Stimulated activated CD4-positive, alpha-beta T cell treated with anti-CD3 and anti-CD28 coated beads, TNF-alpha, amount 100 ng/mL, for 1 hour (primary cell): Measurements from ENCODE around the gene PIANP.
A peak's percentile ranks its signal among the peaks of the same experiment; 100 is the strongest.
"Not testable (repeated sequence)": the region's sequence is repeated elsewhere in the genome, so short reads cannot be mapped to it uniquely, and the experiment has no call there.

Experiments used
- DNase-seq, 3 donors: peaks; one replicate each; pipeline ENCODE4 v3.0.0-alpha.2; 2020; ENCODE audit warnings: low read depth in 3 of 3, low spot score in 1 of 3

Gene PIANP

GRCh38 chr12:6700646-6701051, at the start of gene PIANP:
Gene PIANP (minus strand): TSS chr12:6700815. CDS start chr12:6698061, 2,754 bp downstream.
- peak in 1 of 3 donors; percentile 36 for DNase-seq

DNA sequence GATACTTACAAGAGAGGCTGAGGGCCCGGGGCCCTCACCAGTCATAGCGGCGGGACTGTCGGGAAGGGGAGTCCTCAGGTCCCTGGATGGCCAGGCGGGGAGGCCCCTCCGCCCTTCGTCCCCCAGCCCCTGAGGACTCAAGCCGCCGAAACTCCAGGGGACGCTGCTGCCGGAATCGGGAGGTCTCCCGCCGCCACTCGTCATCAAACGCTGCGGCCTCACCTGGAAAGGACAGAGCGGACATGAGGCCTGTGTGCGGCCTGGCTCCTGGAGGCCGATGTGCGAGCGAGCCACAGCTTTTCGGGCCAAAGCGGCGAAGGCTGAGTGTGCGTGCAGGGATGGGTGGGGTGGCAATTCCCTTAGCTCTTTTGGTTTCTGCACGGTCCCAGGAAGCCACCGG, 48.1 kb upstream of the PIANP start:
- no peak for DNase-seq

DNA sequence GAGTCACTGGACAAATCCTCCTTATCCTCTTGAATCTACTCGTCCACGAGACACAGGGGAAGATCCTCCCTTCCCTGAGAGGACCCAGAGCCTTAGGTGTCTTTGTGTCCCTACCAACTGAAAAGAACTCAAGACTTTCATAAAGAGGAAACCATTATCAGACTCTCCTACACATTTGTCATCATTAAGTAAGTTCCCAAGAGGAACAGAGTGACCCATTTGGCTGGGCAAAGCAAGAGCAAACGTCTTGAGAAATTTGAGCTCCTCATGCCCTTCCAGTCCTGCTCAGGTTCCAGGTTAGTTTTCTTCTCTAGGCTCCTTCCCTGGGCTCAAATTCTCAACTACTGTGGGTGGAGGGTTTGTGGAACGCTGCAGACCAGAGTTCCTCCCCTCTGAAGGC, 46.6 kb upstream of the PIANP start:
- no peak for DNase-seq

DNA sequence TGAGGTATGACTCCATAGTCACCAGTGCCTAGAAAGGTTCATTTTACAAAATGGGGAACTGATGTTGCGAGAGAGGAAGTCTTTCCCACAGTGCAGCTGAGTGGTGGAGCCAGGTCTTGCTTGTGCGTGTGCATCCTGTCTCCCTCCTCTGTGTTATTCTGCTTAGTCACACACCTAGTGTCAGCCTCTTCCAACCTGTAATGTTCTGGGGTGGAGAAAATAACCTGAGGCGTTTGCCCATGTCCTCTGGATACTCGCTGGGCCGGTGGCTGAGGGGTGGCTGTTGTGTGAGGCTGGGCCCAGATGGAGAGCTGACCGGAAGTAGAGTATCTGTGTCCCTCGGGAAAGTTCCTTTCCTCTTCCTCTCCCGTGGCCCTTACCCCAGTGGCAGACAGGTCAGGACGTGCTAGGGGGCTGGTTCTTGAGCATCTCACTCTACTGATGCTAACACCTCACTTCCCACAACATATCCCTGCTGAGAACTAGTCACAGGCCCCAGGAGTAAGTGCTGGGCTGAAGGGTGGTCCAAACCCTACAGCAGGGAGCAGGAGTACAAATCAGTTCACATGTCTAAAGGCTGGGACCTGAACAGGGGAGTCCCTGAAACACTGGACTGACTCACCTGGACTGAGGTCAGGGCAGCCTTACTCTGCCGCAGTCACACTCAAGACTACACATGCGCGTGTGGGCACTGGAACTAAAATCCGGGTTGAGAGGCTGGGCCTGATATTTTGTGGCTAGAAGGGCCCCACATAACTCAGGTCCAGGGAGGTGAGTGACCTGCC, 45.3 kb upstream of the PIANP start:
- no peak for DNase-seq

DNA sequence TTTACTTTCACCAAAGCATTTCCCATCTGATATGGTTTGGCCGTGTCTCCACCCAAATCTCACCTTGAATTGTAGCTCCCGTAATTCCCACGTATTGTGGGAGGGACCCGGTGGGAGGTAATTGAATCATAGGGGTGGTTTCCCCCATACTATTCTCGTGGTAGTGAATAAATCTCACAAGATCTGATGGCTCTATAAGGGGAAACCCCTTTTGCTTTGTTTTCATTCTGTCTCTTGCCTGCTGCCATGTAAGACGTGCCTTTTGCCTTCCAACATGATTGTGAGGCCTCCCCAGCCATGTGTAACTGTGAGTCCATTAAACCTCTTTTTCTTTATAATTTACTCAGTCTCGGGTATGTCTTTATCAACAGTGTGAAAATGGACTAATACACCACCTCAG, 42.7 kb upstream of the PIANP start:
- DNase-seq: not testable (repeated sequence)

GRCh38 chr12:6742834-6743233, 42.2 kb upstream of the PIANP start:
- DNase-seq: no peak

- not testable (repeated sequence) for DNase-seq
Measured at GRCh38 chr12:6742080-6742479, 41.5 kb upstream of the PIANP start.

DNA sequence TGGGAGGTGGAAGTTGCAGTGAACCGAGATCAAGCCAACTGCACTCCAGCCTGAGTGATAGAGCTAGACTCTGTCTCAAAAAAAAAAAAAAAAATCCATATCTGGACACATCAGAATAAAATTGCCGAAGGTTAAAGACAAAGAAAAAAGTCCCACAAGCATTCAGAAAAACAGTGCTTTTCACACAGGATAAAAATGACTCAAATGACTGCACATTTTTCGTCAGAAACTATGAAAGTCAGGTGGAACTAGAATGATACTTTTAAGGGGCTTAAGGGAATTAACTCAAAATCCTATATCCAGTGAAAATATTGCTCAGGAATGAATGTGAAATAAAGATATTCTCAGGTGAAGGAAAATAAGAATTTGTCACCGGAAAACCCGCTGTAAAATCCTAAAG, 36.1 kb upstream of the PIANP start:
- no peak for DNase-seq

- DNase-seq: no peak
Measured at GRCh38 chr12:6735448-6736191, 35.0 kb upstream of the PIANP start.

DNA sequence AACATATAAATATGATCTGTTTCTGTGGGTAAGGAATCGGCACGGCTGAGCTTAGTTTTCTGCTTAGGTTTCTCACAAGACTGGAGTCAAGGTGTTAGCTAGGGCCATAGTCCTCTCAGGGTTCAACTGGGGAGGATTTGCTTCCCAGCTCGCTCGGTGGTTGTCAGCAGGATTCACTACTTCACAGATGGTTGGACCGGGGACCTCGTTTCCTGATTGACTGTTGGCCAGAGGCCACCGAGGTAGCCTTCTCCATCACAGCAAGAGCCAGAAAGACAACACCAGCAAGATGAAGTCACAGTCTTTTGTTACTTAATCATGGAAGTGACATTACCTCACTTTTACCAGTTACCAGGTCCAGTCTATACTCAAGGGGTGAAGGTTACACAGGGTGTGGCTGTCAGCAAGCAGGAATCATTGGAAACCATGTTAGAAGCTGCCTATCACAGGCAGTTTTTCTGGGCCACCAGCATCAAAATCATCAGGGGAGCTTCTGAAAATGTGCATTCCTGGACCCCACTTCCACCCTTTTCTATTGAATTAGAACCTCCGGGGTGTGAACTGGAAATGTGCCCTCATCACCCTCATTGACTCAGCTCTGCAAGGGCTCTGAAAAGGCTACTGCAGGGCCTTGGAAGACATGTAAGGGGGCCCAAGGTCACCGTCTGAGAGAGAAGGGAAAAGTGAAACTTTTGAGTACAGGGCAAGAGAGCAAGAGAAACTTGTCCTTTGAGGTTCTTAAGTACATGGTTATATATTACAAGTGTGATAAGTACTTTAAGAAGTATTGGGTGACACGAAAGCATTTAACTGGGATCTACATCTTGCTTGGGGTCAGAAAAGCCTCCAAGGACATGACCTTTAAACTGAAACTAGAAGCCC, 34.1 kb upstream of the PIANP start:
- DNase-seq: no peak

DNA sequence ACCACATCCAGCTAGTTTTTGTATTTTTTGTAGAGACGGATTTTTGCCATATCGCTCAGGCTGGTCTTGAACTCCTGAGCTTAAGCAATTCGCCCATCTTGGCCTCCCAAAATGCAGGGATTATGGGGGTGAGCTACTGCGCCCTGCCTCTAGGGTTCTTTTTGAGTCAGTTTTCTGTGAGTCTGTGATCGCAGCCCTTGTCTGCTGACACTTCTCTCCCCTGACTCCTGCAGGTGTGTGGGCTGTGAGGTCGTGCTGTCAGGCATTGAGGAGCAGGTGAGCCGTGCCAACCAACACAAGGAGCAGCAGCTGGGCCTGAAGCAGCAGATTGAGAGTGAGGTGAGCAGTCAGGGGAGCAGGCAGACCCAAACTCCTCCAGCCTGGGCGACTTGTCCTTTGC, 29.6 kb upstream of the PIANP start:
- DNase-seq: no peak

DNA sequence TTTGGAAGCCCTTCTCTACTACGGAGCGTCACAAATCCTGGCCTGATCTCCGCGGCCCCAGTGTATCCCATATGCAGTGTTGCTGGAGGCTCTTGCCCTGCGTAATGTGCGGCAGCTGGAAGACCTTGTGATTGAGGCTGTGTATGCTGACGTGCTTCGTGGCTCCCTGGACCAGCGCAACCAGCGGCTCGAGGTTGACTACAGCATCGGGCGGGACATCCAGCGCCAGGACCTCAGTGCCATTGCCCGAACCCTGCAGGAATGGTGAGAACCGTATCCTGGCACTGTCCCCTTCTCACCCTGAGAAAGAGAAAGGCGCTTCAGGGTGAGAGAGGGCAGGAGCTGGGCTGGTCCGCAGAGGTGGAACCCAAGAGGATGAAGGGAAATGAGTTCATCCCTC, 28.6 kb upstream of the PIANP start:
- DNase-seq: no peak

GRCh38 chr12:6725350-6725749, 24.7 kb upstream of the PIANP start:
- no peak for DNase-seq

DNA sequence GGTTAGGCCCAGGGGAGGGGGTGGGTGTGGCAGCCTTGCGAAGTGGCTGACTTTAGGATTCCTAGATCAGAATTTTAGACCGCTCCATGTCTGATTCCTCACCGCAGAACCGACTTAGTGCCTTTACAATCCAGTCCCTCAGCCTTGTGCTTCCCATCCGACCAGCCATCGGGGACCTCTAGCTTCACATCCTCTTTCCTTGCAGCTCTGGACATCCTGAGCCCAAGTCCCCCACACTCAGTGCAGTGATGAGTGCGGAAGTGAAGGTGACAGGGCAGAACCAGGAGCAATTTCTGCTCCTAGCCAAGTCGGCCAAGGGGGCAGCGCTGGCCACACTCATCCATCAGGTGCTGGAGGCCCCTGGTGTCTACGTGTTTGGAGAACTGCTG, 23.8 kb upstream of the PIANP start:
- DNase-seq: no peak

DNA sequence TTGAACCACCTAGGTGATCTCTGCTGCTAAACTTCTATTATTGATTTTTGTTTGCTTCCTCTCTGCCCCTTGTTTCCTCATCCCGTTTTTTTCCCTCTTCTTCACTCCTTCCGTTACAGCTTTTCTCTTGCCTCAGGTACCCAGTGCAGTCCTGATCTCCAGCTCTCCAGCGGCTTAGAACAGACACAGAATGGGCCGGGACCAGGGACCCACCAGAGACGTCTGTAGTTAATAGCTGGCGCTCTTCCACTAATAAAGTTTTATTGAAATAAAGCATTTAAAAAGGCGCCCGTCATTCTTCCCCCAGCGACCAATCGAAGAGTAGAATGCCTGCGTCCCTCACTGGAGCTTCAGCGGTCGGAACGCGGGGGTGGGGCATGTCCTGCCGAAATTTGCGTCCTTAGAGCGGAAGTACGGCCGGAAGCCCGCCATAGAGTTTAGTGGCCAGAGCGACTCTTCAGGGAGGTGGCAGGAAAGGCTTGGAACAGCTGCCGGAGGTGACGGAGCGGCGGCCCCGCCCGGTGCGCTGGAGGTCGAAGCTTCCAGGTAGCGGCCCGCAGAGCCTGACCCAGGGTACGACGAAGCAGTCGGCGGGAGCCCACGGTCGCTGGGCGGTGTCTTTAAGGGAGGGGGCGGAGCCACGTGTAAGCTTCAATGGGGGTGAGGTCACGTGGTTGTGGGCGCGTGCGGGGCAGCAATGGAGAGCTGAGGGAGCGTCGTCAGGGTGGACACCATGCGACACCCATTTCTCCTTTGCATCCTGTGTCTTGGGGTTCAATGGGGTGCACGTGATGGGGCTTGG, 23.2 kb upstream of the PIANP start, which contains the start of gene COPS7A:
Gene COPS7A (plus strand): TSS at position 440 of the 802 bp plus-strand sequence. CDS start 611 bp downstream, outside the sequence.
- peak; percentile 82 to 92 (median 83) for DNase-seq

DNA sequence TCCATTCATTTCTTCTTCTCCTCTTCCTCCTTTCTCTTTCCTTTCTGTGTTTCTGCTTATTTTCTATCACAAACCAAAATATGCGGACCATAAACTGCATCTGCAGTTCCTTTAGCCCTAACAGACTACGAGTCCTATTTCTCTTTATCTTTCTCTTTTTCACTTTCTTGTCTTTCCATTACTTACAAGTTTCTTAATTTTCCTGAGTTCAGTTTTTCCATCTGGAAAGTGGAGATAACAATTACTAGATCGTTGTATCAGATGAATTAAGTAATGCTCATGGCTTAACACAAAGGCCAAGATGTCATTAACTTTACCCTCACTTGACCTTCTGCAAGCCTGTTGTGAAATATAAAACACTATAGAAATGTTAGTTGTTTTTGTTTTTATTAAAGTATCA, 22.2 kb upstream of the PIANP start:
- no peak for DNase-seq

GRCh38 chr12:6716874-6717437, 16.3 kb upstream of the PIANP start:
- no peak for DNase-seq

- not testable (repeated sequence) for DNase-seq
Measured at GRCh38 chr12:6716031-6716873, 15.6 kb upstream of the PIANP start.

GRCh38 chr12:6708960-6709394, 8.4 kb upstream of the PIANP start:
- DNase-seq: no peak
